Germinal center (tissue), 1 donor: ENCODE data around the gene MS4A6A.
A peak's percentile ranks its signal among the peaks of the same experiment; 100 is the strongest.
"Not testable (repeated sequence)": the region's sequence is repeated elsewhere in the genome, so short reads cannot be mapped to it uniquely, and the experiment has no call there.

Source experiments
- DNase-seq: peaks from one replicate; pipeline ENCODE4 v3.0.0; 2012; ENCODE audit warnings: mixed read lengths, low spot score

Gene MS4A6A

GRCh38 chr11:60182541-60183330 lies at the start of gene MS4A6A:
Gene MS4A6A (minus strand): TSS chr11:60183083. CDS start chr11:60181727, 1,356 bp downstream.
- DNase-seq = no peak

GRCh38 chr11:60230681-60231080 lies 47.8 kb upstream of the MS4A6A start:
- DNase-seq = no peak

- no peak for DNase-seq
Measured at GRCh38 chr11:60222141-60222540, 39.3 kb upstream of the MS4A6A start.

- DNase-seq = no peak
Measured at GRCh38 chr11:60221692-60222091, 38.8 kb upstream of the MS4A6A start.

GRCh38 chr11:60221181-60221580 lies 38.3 kb upstream of the MS4A6A start:
- no peak for DNase-seq

GRCh38 chr11:60214386-60214785 lies 31.5 kb upstream of the MS4A6A start:
- no peak for DNase-seq

- no peak for DNase-seq
Measured at GRCh38 chr11:60211206-60211605, 28.3 kb upstream of the MS4A6A start.

- DNase-seq = no peak
Measured at GRCh38 chr11:60209977-60210376, 27.1 kb upstream of the MS4A6A start.

- no peak for DNase-seq
Measured at GRCh38 chr11:60208951-60209350, 26.1 kb upstream of the MS4A6A start.

- DNase-seq = no peak
Measured at GRCh38 chr11:60208146-60208895, 25.4 kb upstream of the MS4A6A start.

GRCh38 chr11:60206616-60207015 lies 23.7 kb upstream of the MS4A6A start:
- no peak for DNase-seq

- DNase-seq = no peak
Measured at GRCh38 chr11:60204922-60205321, 22.0 kb upstream of the MS4A6A start.

- not testable (repeated sequence) for DNase-seq
Measured at GRCh38 chr11:60201334-60201733, 18.5 kb upstream of the MS4A6A start.

- DNase-seq = no peak
Measured at GRCh38 chr11:60197442-60197841, 14.6 kb upstream of the MS4A6A start.

- no peak for DNase-seq
Measured at GRCh38 chr11:60195923-60196368, 13.1 kb upstream of the MS4A6A start.

- no peak for DNase-seq
Measured at GRCh38 chr11:60194511-60194910, 11.6 kb upstream of the MS4A6A start.

GRCh38 chr11:60193687-60194433 lies 11.0 kb upstream of the MS4A6A start:
- DNase-seq = peak; percentile 51

- DNase-seq = not testable (repeated sequence)
Measured at GRCh38 chr11:60192564-60192963, 9.7 kb upstream of the MS4A6A start.

GRCh38 chr11:60188481-60188880 lies 5.6 kb upstream of the MS4A6A start:
- not testable (repeated sequence) for DNase-seq

GRCh38 chr11:60186128-60186527 lies 3.2 kb upstream of the MS4A6A start:
- not testable (repeated sequence) for DNase-seq

GRCh38 chr11:60185512-60185827 lies 2.6 kb upstream of the MS4A6A start:
- DNase-seq = not testable (repeated sequence)

- DNase-seq = no peak
Measured at GRCh38 chr11:60184824-60185511, 2.1 kb upstream of the MS4A6A start.
